Naive thymus-derived CD4-positive, alpha-beta T cell (primary cell): ENCODE measurements around the gene HS6ST3. TPM values are rescaled to one million over a fixed set of nuclear protein-coding genes. Genes with fewer than 3 reads are reported as not detected.

Experiments used
- ATAC-seq: fragments of 150-1000 bp; cut with Tn5 transposase; 2 replicates; pipeline ENCODE4 v1.10.0; 2021; ENCODE audit warnings: mild to moderate bottlenecking, moderate library complexity
- CTCF ChIA-PET: fragments of 350-600 bp; sonication (Branson Sonifier 250); formaldehyde crosslinking; loops from one replicate; lab custom pipeline; 2021; ENCODE audit warnings: antibody characterized with exemption; lab: Charles Lee
- POLR2A ChIA-PET: fragments of 350-600 bp; sonication (Branson Sonifier 250); formaldehyde crosslinking; loops from one replicate; lab custom pipeline; 2021; ENCODE audit warnings: antibody characterized with exemption, inconsistent platforms; lab: Charles Lee
- DNase-seq, 9 donors: peaks; one replicate each; pipeline versions ENCODE4 v3.0.0 to v3.0.0-alpha.2; 2020 to 2022; ENCODE audit warnings: mixed read lengths in 1 of 9
- H3K27ac ChIP-seq: one replicate; pipeline ENCODE4 v1.7.0; 2013; ENCODE audit warnings: mild to moderate bottlenecking, low read depth, low read length, moderate library complexity
- H3K27me3 ChIP-seq, 2 donors: one replicate each; pipeline ENCODE4 v1.7.0; 2013; ENCODE audit warnings: low read length in 2 of 2, mild to moderate bottlenecking in 2 of 2, moderate library complexity in 2 of 2; ENCODE audit not compliant: control insufficient read depth in 2 of 2, insufficient read depth in 2 of 2
- H3K36me3 ChIP-seq, 3 experiments: 1 replicate in 2 of 3; 2 replicates in 1 of 3; pipeline ENCODE4 v1.7.0; 2013; ENCODE audit warnings: low read length in 3 of 3, mild to moderate bottlenecking in 3 of 3, moderate library complexity in 1 of 3; ENCODE audit not compliant: insufficient read depth in 3 of 3, control insufficient read depth in 2 of 3
- H3K4me1 ChIP-seq, 2 donors: one replicate each; pipeline ENCODE4 v1.7.0; 2013; ENCODE audit warnings: low read length in 2 of 2, mild to moderate bottlenecking in 2 of 2, moderate library complexity in 1 of 2; ENCODE audit not compliant: control insufficient read depth in 2 of 2, insufficient read depth in 2 of 2
- H3K4me3 ChIP-seq: 2 replicates; pipeline ENCODE4 v1.7.0; 2013; ENCODE audit warnings: mild to moderate bottlenecking, low read length
- H3K9me3 ChIP-seq, 3 experiments: 1 replicate in 2 of 3; 2 replicates in 1 of 3; pipeline ENCODE4 v1.7.0; 2013; ENCODE audit warnings: low read length in 3 of 3; ENCODE audit not compliant: control insufficient read depth in 2 of 3
- H3K27ac Mint-ChIP-seq, 9 donors: one replicate each; pipeline ENCODE4 v1.8.0; 2020 to 2022; ENCODE audit warnings: mixed read lengths in 9 of 9, mild to moderate bottlenecking in 8 of 9, moderate library complexity in 5 of 9, inconsistent platforms in 2 of 9
- H3K27me3 Mint-ChIP-seq, 5 donors: one replicate each; pipeline ENCODE4 v1.8.0; 2021 to 2022; ENCODE audit warnings: mixed read lengths in 5 of 5, mild to moderate bottlenecking in 1 of 5
- H3K36me3 Mint-ChIP-seq, 5 donors: one replicate each; pipeline ENCODE4 v1.8.0; 2020 to 2022; ENCODE audit warnings: mixed read lengths in 5 of 5, mild to moderate bottlenecking in 3 of 5, inconsistent platforms in 1 of 5
- H3K4me1 Mint-ChIP-seq, 7 donors: one replicate each; pipeline ENCODE4 v1.8.0; 2020 to 2022; ENCODE audit warnings: mixed read lengths in 7 of 7, mild to moderate bottlenecking in 3 of 7, inconsistent platforms in 1 of 7
- H3K4me3 Mint-ChIP-seq, 10 donors: one replicate each; pipeline ENCODE4 v1.8.0; 2020 to 2022; ENCODE audit warnings: mild to moderate bottlenecking in 10 of 10, mixed read lengths in 10 of 10, moderate library complexity in 6 of 10, inconsistent platforms in 2 of 10
- H3K9me3 Mint-ChIP-seq, 11 donors: one replicate each; pipeline ENCODE4 v1.8.0; 2020 to 2022; ENCODE audit warnings: mixed read lengths in 11 of 11, mild to moderate bottlenecking in 4 of 11, inconsistent platforms in 1 of 11, moderate library complexity in 1 of 11
- intact Hi-C, 2 donors: fragments of 100-400 bp; cut with micrococcal nuclease; formaldehyde crosslinking; loops; one replicate each; pipeline ENCODE4 v1.15.1; 2023
- polyA plus RNA-seq, 2 donors: library from polyadenylated mRNA; unstranded; fragments of 300-500 nt; fragmentation: Illumina TruSeq; gene quantifications; one replicate each; pipeline ENCODE4 v1.2.3, GENCODE V29; 2021
- total RNA-seq, 6 experiments: library from RNA in 5 of 6; stranded (reverse) in 5 of 6; gene quantifications; 1 replicate in 5 of 6; 2 replicates in 1 of 6; pipeline ENCODE4 v1.2.3 and lab custom pipeline; 2021 to 2026

Gene HS6ST3
- total and polyA plus RNA-seq, 7 experiments from 2014 or later, result not detected

GRCh38 chr13:96637039-96637438 lies 547.1 kb downstream of the HS6ST3 start:
- intact Hi-C loops, result no loop called here
- Histone ChIP-seq H3K9me3 (peaks cover 0 to under 1% (median 0%) of the 10 kb centered on the region in 3 experiments), H3K27ac (no peak overlapping the region), H3K27me3 (no peaks in the 10 kb centered on the region), H3K4me1 (no peaks in the 10 kb centered on the region), H3K36me3 (no peaks in the 10 kb centered on the region), H3K4me3 (no peak overlapping the region)
- no peak overlapping the region for H3K27ac Mint-ChIP-seq
- peaks cover under 1 to 33% (median 10%) of the 10 kb centered on the region in 11 donors for H3K9me3 Mint-ChIP-seq
- DNase-seq, result no peak
- H3K36me3 Mint-ChIP-seq, result no peaks in the 10 kb centered on the region
- no peak for ATAC-seq
- no peaks in the 10 kb centered on the region for H3K4me1 Mint-ChIP-seq
- no peak overlapping the region for H3K4me3 Mint-ChIP-seq
- H3K27me3 Mint-ChIP-seq, result no peaks in the 10 kb centered on the region
- ChIA-PET POLR2A (no interaction called here), CTCF (no interaction called here)

- Mint-ChIP-seq H3K4me3 (no peak overlapping the region), H3K36me3 (no peaks in the 10 kb centered on the region), H3K27ac (no peak overlapping the region), H3K9me3 (peaks cover 3 to 32% (median 10%) of the 10 kb centered on the region in 11 donors), H3K4me1 (no peaks in the 10 kb centered on the region), H3K27me3 (no peaks in the 10 kb centered on the region)
- no peaks in the 10 kb centered on the region for H3K36me3 ChIP-seq
- ATAC-seq (no peak), DNase-seq (no peak)
- CTCF ChIA-PET, result no interaction called here
- no peaks in the 10 kb centered on the region for H3K27me3 ChIP-seq
- H3K9me3 ChIP-seq, result peaks cover 0 to 5% (median 0%) of the 10 kb centered on the region in 3 experiments
- POLR2A ChIA-PET, result no interaction called here
- no peak overlapping the region for H3K4me3 ChIP-seq
- intact Hi-C loops, result no loop called here
- no peaks in the 10 kb centered on the region for H3K4me1 ChIP-seq
- no peak overlapping the region for H3K27ac ChIP-seq
These were observed 556.2 kb downstream of the HS6ST3 start for GRCh38 chr13:96646101-96646500.

- ATAC-seq (no peak), DNase-seq (no peak)
- CTCF ChIA-PET, result no interaction called here
These were observed 556.8 kb downstream of the HS6ST3 start for GRCh38 chr13:96646515-96647211.

GRCh38 chr13:96650301-96650886 lies 560.5 kb downstream of the HS6ST3 start:
- no peaks in the 10 kb centered on the region for H3K4me1 ChIP-seq
- H3K36me3 ChIP-seq, result no peaks in the 10 kb centered on the region
- Mint-ChIP-seq H3K9me3 (peaks cover 0 to 8% (median 4%) of the 10 kb centered on the region in 11 donors), H3K27ac (no peak overlapping the region), H3K4me3 (no peak overlapping the region), H3K27me3 (no peaks in the 10 kb centered on the region), H3K36me3 (no peaks in the 10 kb centered on the region), H3K4me1 (no peaks in the 10 kb centered on the region)
- intact Hi-C loops, result no loop called here
- ATAC-seq (no peak), DNase-seq (no peak)
- CTCF ChIA-PET, result no interaction called here
- POLR2A ChIA-PET, result no interaction called here
- no peaks in the 10 kb centered on the region for H3K9me3 ChIP-seq
- no peaks in the 10 kb centered on the region for H3K27me3 ChIP-seq
- H3K27ac ChIP-seq, result no peak overlapping the region
- no peak overlapping the region for H3K4me3 ChIP-seq

More at GRCh38 chr13:96646515-96647211, 556.8 kb downstream of the HS6ST3 start:
- intact Hi-C loops, result no loop called here
- Mint-ChIP-seq H3K4me3 (no peak overlapping the region), H3K9me3 (peaks cover 3 to 28% (median 10%) of the 10 kb centered on the region in 11 donors), H3K36me3 (no peaks in the 10 kb centered on the region), H3K27me3 (no peaks in the 10 kb centered on the region), H3K27ac (no peak overlapping the region), H3K4me1 (no peaks in the 10 kb centered on the region)
- no peak overlapping the region for H3K27ac ChIP-seq
- POLR2A ChIA-PET, result no interaction called here
- no peaks in the 10 kb centered on the region for H3K4me1 ChIP-seq
- no peaks in the 10 kb centered on the region for H3K27me3 ChIP-seq
- no peaks in the 10 kb centered on the region for H3K36me3 ChIP-seq
- H3K4me3 ChIP-seq, result no peak overlapping the region
- H3K9me3 ChIP-seq, result peaks cover 0 to 5% (median 0%) of the 10 kb centered on the region in 3 experiments

GRCh38 chr13:96651598-96651997 lies 561.7 kb downstream of the HS6ST3 start:
- CTCF ChIA-PET, result no interaction called here
- H3K4me3 Mint-ChIP-seq, result no peak overlapping the region
- Histone ChIP-seq H3K9me3 (no peaks in the 10 kb centered on the region), H3K4me1 (no peaks in the 10 kb centered on the region), H3K4me3 (no peak overlapping the region), H3K36me3 (no peaks in the 10 kb centered on the region), H3K27ac (no peak overlapping the region), H3K27me3 (no peaks in the 10 kb centered on the region)
- POLR2A ChIA-PET, result no interaction called here
- no peaks in the 10 kb centered on the region for H3K4me1 Mint-ChIP-seq
- no peaks in the 10 kb centered on the region for H3K36me3 Mint-ChIP-seq
- DNase-seq (no peak), ATAC-seq (no peak)
- no peak overlapping the region for H3K27ac Mint-ChIP-seq
- peaks cover 0 to 12% (median 5%) of the 10 kb centered on the region in 11 donors for H3K9me3 Mint-ChIP-seq
- intact Hi-C loops, result no loop called here
- no peaks in the 10 kb centered on the region for H3K27me3 Mint-ChIP-seq

GRCh38 chr13:96652506-96652905 lies 562.6 kb downstream of the HS6ST3 start:
- no peaks in the 10 kb centered on the region for H3K36me3 ChIP-seq
- H3K9me3 Mint-ChIP-seq, result peaks cover 0 to 20% (median 6%) of the 10 kb centered on the region in 11 donors
- no peak overlapping the region for H3K27ac Mint-ChIP-seq
- CTCF ChIA-PET, result interaction anchor here (0.8 kb wide), 1 partner anchor 29 kb away, joined by 3 read pairs; no protein-coding TSS in a partner anchor
- DNase-seq, result no peak
- no peaks in the 10 kb centered on the region for H3K9me3 ChIP-seq
- POLR2A ChIA-PET, result no interaction called here
- no peak overlapping the region for H3K4me3 ChIP-seq
- no peaks in the 10 kb centered on the region for H3K27me3 ChIP-seq
- intact Hi-C loops, result no loop called here
- no peaks in the 10 kb centered on the region for H3K4me1 Mint-ChIP-seq
- H3K4me1 ChIP-seq, result no peaks in the 10 kb centered on the region
- no peak for ATAC-seq
- no peaks in the 10 kb centered on the region for H3K27me3 Mint-ChIP-seq
- H3K4me3 Mint-ChIP-seq, result no peak overlapping the region
- no peak overlapping the region for H3K27ac ChIP-seq
- no peaks in the 10 kb centered on the region for H3K36me3 Mint-ChIP-seq

- no peaks in the 10 kb centered on the region for H3K36me3 ChIP-seq
- H3K4me3 Mint-ChIP-seq, result no peak overlapping the region
- peaks cover 0 to 6% (median 0%) of the 10 kb centered on the region in 5 donors for H3K36me3 Mint-ChIP-seq
- H3K9me3 ChIP-seq, result no peaks in the 10 kb centered on the region
- DNase-seq, result no peak
- no peaks in the 10 kb centered on the region for H3K4me1 ChIP-seq
- no peak overlapping the region for H3K4me3 ChIP-seq
- CTCF ChIA-PET, result no interaction called here
- H3K27me3 ChIP-seq, result no peaks in the 10 kb centered on the region
- H3K4me1 Mint-ChIP-seq, result no peaks in the 10 kb centered on the region
- H3K9me3 Mint-ChIP-seq, result peaks cover 0 to 33% (median 16%) of the 10 kb centered on the region in 11 donors
- ATAC-seq, result no peak
- no peaks in the 10 kb centered on the region for H3K27me3 Mint-ChIP-seq
- no peak overlapping the region for H3K27ac ChIP-seq
- intact Hi-C loops, result no loop called here
- POLR2A ChIA-PET, result no interaction called here
- H3K27ac Mint-ChIP-seq, result no peak overlapping the region
These were observed 571.7 kb downstream of the HS6ST3 start for GRCh38 chr13:96661612-96662011.
